ENCODE data around the gene CDK14.

The CDK14 gene

DNA sequence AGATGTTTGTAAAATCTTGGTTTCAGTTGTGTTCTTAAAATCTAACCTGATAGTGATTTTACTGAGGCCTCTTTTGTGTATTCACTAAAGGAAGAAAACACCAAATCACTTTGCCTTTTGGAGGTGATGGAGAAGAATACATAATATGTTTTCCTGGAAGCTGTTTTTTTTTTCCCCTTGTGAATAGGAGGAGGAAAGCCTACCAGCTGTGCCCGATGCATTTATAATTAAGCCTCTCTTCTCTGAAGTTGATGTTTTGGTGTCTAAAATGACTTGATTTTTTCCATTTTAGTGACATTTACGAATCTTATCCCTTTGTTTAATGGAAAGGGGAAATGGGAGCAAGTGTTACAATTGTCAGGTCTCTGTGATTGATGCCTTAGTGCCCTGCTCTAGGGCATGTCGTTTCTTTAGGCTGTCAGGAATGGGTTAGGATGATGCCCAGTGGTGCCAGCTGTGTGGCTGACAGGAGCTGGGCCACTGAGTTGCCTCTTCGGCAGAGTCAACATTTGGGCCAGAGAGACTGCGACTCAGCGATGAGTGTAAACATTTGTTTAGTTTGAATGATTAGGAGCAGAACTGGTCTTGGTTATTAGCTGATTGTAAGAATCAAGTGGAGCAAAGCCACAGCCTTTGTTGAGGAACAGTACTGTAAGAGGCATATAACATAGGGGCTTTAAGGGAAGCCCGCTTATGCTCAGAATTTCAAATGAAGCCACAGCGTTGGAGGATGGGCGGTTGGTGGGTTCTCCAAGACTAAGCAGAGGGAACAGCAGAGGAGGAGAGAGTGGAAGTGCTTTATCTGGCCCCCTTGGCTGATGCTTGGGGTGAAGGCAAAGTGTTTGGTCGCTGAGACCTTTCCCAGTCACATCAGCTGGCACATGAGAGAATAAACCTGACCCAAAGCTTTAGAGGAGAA is 81.6 kb downstream of the CDK14 start:
- H3K79me2 ChIP-seq (ENCODE audit: insufficient read depth, low read length), result no peaks in the 10 kb centered on the region
- H3K27me3 ChIP-seq (ENCODE audit: insufficient read depth, low read length, poor library complexity), result no peaks in the 10 kb centered on the region
- no peaks in the 10 kb centered on the region for H3K36me3 ChIP-seq (ENCODE audit: insufficient read depth, low read length)
- no peak overlapping the region for H3K9ac ChIP-seq (ENCODE audit: low read depth, low read length)
- DNase-seq (no peak), ATAC-seq (ENCODE audit: insufficient read depth, low read depth) (no peak)
- no peak overlapping the region for H2AFZ ChIP-seq (ENCODE audit: low read depth, low read length)
- TF ChIP-seq CTCF (IDR thresholded peaks at IDR 0.05; ENCODE audit: borderline replicate concordance, extremely low read depth, low read length, poor library complexity, severe bottlenecking) (no peak), EZH2 (IDR thresholded peaks at IDR 0.05; ENCODE audit: borderline replicate concordance, low read depth, low read length, severe bottlenecking) (no peak)
- no peak overlapping the region for H3K4me3 ChIP-seq (ENCODE audit: low read depth in 1 of 2, low read length in 2 of 2)
- no peaks in the 10 kb centered on the region for H4K20me1 ChIP-seq (ENCODE audit: insufficient read depth, low read length)
- H3K4me1 ChIP-seq (ENCODE audit: insufficient read depth, low read length), result no peaks in the 10 kb centered on the region
- no peaks in the 10 kb centered on the region for H3K9me3 ChIP-seq (ENCODE audit: insufficient read depth, low read length, severe bottlenecking)
- H3K4me2 ChIP-seq (ENCODE audit: insufficient read depth, low read length), result no peak overlapping the region
- no peak overlapping the region for H3K27ac ChIP-seq (ENCODE audit: low read length)

DNA sequence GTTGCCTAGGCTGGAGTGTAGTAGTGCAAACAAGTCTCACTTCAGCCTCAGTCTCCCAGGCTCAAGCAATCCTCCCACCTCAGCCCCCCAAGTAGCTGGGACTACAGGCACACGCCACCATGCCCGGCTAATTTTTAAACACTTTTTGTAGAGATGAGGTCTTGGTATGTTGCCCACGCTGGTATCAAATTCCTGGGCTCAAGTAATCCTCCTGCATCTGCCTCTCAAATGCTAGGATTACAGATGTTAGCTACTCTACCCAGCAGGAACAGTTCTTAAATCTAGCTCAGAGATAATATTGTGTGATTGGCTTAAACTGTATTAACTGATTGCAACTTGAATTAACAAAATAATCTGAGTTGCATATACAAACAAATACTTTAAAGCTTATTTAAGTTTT is 82.9 kb downstream of the CDK14 start:
- Histone ChIP-seq H3K4me3 (ENCODE audit: low read depth in 1 of 2, low read length in 2 of 2) (no peak overlapping the region), H4K20me1 (ENCODE audit: insufficient read depth, low read length) (no peaks in the 10 kb centered on the region), H3K9me3 (ENCODE audit: insufficient read depth, low read length, severe bottlenecking) (no peaks in the 10 kb centered on the region), H3K27ac (ENCODE audit: low read length) (no peak overlapping the region), H3K9ac (ENCODE audit: low read depth, low read length) (no peak overlapping the region), H2AFZ (ENCODE audit: low read depth, low read length) (no peak overlapping the region), H3K4me1 (ENCODE audit: insufficient read depth, low read length) (no peaks in the 10 kb centered on the region), H3K4me2 (ENCODE audit: insufficient read depth, low read length) (no peak overlapping the region), H3K79me2 (ENCODE audit: insufficient read depth, low read length) (no peaks in the 10 kb centered on the region), H3K27me3 (ENCODE audit: insufficient read depth, low read length, poor library complexity) (no peaks in the 10 kb centered on the region), H3K36me3 (ENCODE audit: insufficient read depth, low read length) (no peaks in the 10 kb centered on the region)
- DNase-seq, result no peak
- TF ChIP-seq EZH2 (IDR thresholded peaks at IDR 0.05; ENCODE audit: borderline replicate concordance, low read depth, low read length, severe bottlenecking) (no peak), CTCF (IDR thresholded peaks at IDR 0.05; ENCODE audit: borderline replicate concordance, extremely low read depth, low read length, poor library complexity, severe bottlenecking) (no peak)
- no peak for ATAC-seq (ENCODE audit: insufficient read depth, low read depth)

- H2AFZ ChIP-seq (ENCODE audit: low read depth, low read length), result no peak overlapping the region
- ATAC-seq (ENCODE audit: insufficient read depth, low read depth), result no peak
- no peak overlapping the region for H3K9ac ChIP-seq (ENCODE audit: low read depth, low read length)
- no peaks in the 10 kb centered on the region for H3K36me3 ChIP-seq (ENCODE audit: insufficient read depth, low read length)
- H3K79me2 ChIP-seq (ENCODE audit: insufficient read depth, low read length), result no peaks in the 10 kb centered on the region
- H3K4me2 ChIP-seq (ENCODE audit: insufficient read depth, low read length), result no peak overlapping the region
- TF ChIP-seq EZH2 (IDR thresholded peaks at IDR 0.05; ENCODE audit: borderline replicate concordance, low read depth, low read length, severe bottlenecking) (no peak), CTCF (IDR thresholded peaks at IDR 0.05; ENCODE audit: borderline replicate concordance, extremely low read depth, low read length, poor library complexity, severe bottlenecking) (no peak)
- no peaks in the 10 kb centered on the region for H3K9me3 ChIP-seq (ENCODE audit: insufficient read depth, low read length, severe bottlenecking)
- no peak overlapping the region for H3K27ac ChIP-seq (ENCODE audit: low read length)
- no peaks in the 10 kb centered on the region for H3K27me3 ChIP-seq (ENCODE audit: insufficient read depth, low read length, poor library complexity)
- H3K4me3 ChIP-seq (ENCODE audit: low read depth in 1 of 2, low read length in 2 of 2), result no peak overlapping the region
- no peaks in the 10 kb centered on the region for H4K20me1 ChIP-seq (ENCODE audit: insufficient read depth, low read length)
- no peaks in the 10 kb centered on the region for H3K4me1 ChIP-seq (ENCODE audit: insufficient read depth, low read length)
- DNase-seq, result no peak
These were observed 84.4 kb downstream of the CDK14 start for GRCh38 chr7:90680484-90680883.

Measured in DND-41 (cell line).